Trophoblast cell (in vitro differentiated cells and primary cell): Measurements from ENCODE around the gene CFHR2.

ENCODE experiments used
- DNase-seq, 2 donors: peaks; one replicate each; pipeline ENCODE4 v3.0.0-alpha.2; 2016
- H2AFZ ChIP-seq: 2 replicates; pipeline ENCODE4 v1.6.1; 2013; ENCODE audit warnings: low read length, moderate library complexity, mild to moderate bottlenecking; ENCODE audit not compliant: insufficient read depth, poor library complexity
- H2AK5ac ChIP-seq: 2 replicates; pipeline ENCODE4 v1.6.1; 2013; ENCODE audit warnings: mild to moderate bottlenecking, low read length
- H2BK120ac ChIP-seq: 2 replicates; pipeline ENCODE4 v1.6.1; 2013; ENCODE audit warnings: low read length, mild to moderate bottlenecking, moderate library complexity; ENCODE audit not compliant: insufficient read depth, poor library complexity
- H2BK12ac ChIP-seq: 2 replicates; pipeline ENCODE4 v1.6.1; 2013; ENCODE audit warnings: mild to moderate bottlenecking, low read length, moderate library complexity
- H2BK5ac ChIP-seq: 2 replicates; pipeline ENCODE4 v1.6.1; 2013; ENCODE audit warnings: low read length, low read depth, moderate library complexity, mild to moderate bottlenecking; ENCODE audit not compliant: poor library complexity
- H3K14ac ChIP-seq: 2 replicates; pipeline ENCODE4 v1.6.1; 2013; ENCODE audit warnings: mild to moderate bottlenecking, low read length
- H3K18ac ChIP-seq: 2 replicates; pipeline ENCODE4 v1.6.1; 2013; ENCODE audit warnings: mild to moderate bottlenecking, low read length
- H3K23ac ChIP-seq: 2 replicates; pipeline ENCODE4 v1.6.1; 2013; ENCODE audit warnings: low read length
- H3K27ac ChIP-seq: 2 replicates; pipeline ENCODE4 v1.5.1; 2013; ENCODE audit warnings: low read depth, mild to moderate bottlenecking, inconsistent platforms, low read length, moderate library complexity
- H3K27me3 ChIP-seq: 2 replicates; pipeline ENCODE4 v1.6.1; 2013; ENCODE audit warnings: inconsistent platforms, mild to moderate bottlenecking, low read length, moderate library complexity; ENCODE audit not compliant: insufficient read depth
- H3K36me3 ChIP-seq, 2 experiments: 1 replicate in 1 of 2; 2 replicates in 1 of 2; pipeline ENCODE4 v1.6.1; 2013; ENCODE audit warnings: low read length in 2 of 2, mild to moderate bottlenecking in 2 of 2, moderate library complexity in 1 of 2; ENCODE audit not compliant: insufficient read depth in 2 of 2, control insufficient read depth in 1 of 2
- H3K4ac ChIP-seq: 2 replicates; pipeline ENCODE4 v1.6.1; 2013; ENCODE audit warnings: low read depth, mild to moderate bottlenecking, low read length, moderate library complexity
- H3K4me1 ChIP-seq, 2 experiments: 1 replicate in 1 of 2; 2 replicates in 1 of 2; pipeline ENCODE4 v1.6.1; 2013; ENCODE audit warnings: low read length in 2 of 2, mild to moderate bottlenecking in 2 of 2, moderate library complexity in 1 of 2; ENCODE audit not compliant: insufficient read depth in 2 of 2, control insufficient read depth in 1 of 2
- H3K4me2 ChIP-seq: 2 replicates; pipeline ENCODE4 v1.6.1; 2013; ENCODE audit warnings: inconsistent platforms, mild to moderate bottlenecking, low read length, moderate library complexity
- H3K4me3 ChIP-seq: 2 replicates; pipeline ENCODE4 v1.5.1; 2013; ENCODE audit warnings: mild to moderate bottlenecking, low read depth, low read length, inconsistent platforms
- H3K79me1 ChIP-seq: one replicate; pipeline ENCODE4 v1.6.1; 2013; ENCODE audit warnings: low read length
- H3K79me2 ChIP-seq: 2 replicates; pipeline ENCODE4 v1.6.1; 2013; ENCODE audit warnings: low read length, mild to moderate bottlenecking; ENCODE audit not compliant: control insufficient read depth, insufficient read depth, poor library complexity
- H3K9ac ChIP-seq: 2 replicates; pipeline ENCODE4 v1.6.1; 2013; ENCODE audit warnings: mild to moderate bottlenecking, low read length
- H3K9me3 ChIP-seq: 2 replicates; pipeline ENCODE4 v1.6.1; 2013; ENCODE audit warnings: low read depth, mild to moderate bottlenecking, control low read depth, inconsistent platforms, low read length; ENCODE audit not compliant: insufficient read depth
- H4K12ac ChIP-seq: 2 replicates; pipeline ENCODE4 v1.6.1; 2013; ENCODE audit warnings: low read depth, mild to moderate bottlenecking, low read length, moderate library complexity
- H4K8ac ChIP-seq: 2 replicates; pipeline ENCODE4 v1.6.1; 2013; ENCODE audit warnings: low read depth, mild to moderate bottlenecking, low read length, moderate library complexity
- H4K91ac ChIP-seq: one replicate; pipeline ENCODE4 v1.6.1; 2013; ENCODE audit warnings: low read depth, mild to moderate bottlenecking, low read length, moderate library complexity
- WGBS: extraction: QIAGEN DNeasy Blood & Tissue Kit; methylation state at CpG from one replicate; pipeline ENCODE4 v1.1.7; 2013; ENCODE audit warnings: missing lambda C conversion rate; ENCODE audit not compliant: insufficient read length, insufficient coverage; ENCODE audit errors: extremely low coverage; 5-methylcytosine and 5-hydroxymethylcytosine counted together

The CFHR2 gene

GRCh38 chr1:196955926-196956325, 12.4 kb downstream of the CFHR2 start:
- DNase-seq: no peak
- Histone ChIP-seq H4K8ac (no peak overlapping the region), H3K27me3 (no peaks in the 10 kb centered on the region), H3K18ac (no peak overlapping the region), H2AK5ac (no peak overlapping the region), H4K12ac (no peak overlapping the region), H2BK5ac (no peak overlapping the region), H3K4me3 (no peak overlapping the region), H2BK12ac (no peak overlapping the region), H3K4me2 (no peak overlapping the region), H3K23ac (no peak overlapping the region), H3K79me2 (no peaks in the 10 kb centered on the region), H2AFZ (no peak overlapping the region), H2BK120ac (no peak overlapping the region), H3K9me3 (no peaks in the 10 kb centered on the region), H3K9ac (no peak overlapping the region), H3K14ac (no peak overlapping the region), H3K27ac (no peak overlapping the region), H3K79me1 (no peaks in the 10 kb centered on the region), H3K4ac (no peak overlapping the region), H3K4me1 (no peaks in the 10 kb centered on the region), H3K36me3 (no peaks in the 10 kb centered on the region), H4K91ac (no peak overlapping the region)
- WGBS: no CpG with 5 or more reads among the region's 1 CpG

- WGBS: no CpG with 5 or more reads among the region's 3 CpGs
- H3K14ac ChIP-seq: no peak overlapping the region
Observed at GRCh38 chr1:196960854-196961253, 17.3 kb downstream of the CFHR2 start.

GRCh38 chr1:196970182-196970581, 26.6 kb downstream of the CFHR2 start:
- Histone ChIP-seq H3K79me2 (no peaks in the 10 kb centered on the region), H3K9me3 (no peaks in the 10 kb centered on the region), H3K4ac (no peak overlapping the region), H2BK12ac (no peak overlapping the region), H4K8ac (no peak overlapping the region), H3K79me1 (no peaks in the 10 kb centered on the region), H3K9ac (no peak overlapping the region), H3K4me3 (no peak overlapping the region), H3K14ac (no peak overlapping the region), H3K27ac (no peak overlapping the region), H3K18ac (no peak overlapping the region), H2AFZ (no peak overlapping the region), H2AK5ac (no peak overlapping the region), H3K23ac (no peak overlapping the region), H3K36me3 (no peaks in the 10 kb centered on the region), H2BK5ac (no peak overlapping the region), H3K4me1 (no peaks in the 10 kb centered on the region), H2BK120ac (no peak overlapping the region), H3K4me2 (no peak overlapping the region), H3K27me3 (no peaks in the 10 kb centered on the region), H4K12ac (no peak overlapping the region), H4K91ac (no peak overlapping the region)
- WGBS: no CpG with 5 or more reads among the region's 1 CpG
- no peak for DNase-seq

More at GRCh38 chr1:196960854-196961253, 17.3 kb downstream of the CFHR2 start:
- no peak overlapping the region for H3K4me2 ChIP-seq
- H4K91ac ChIP-seq: no peak overlapping the region
- H3K4me3 ChIP-seq: no peak overlapping the region
- H4K12ac ChIP-seq: no peak overlapping the region
- no peak overlapping the region for H2BK12ac ChIP-seq
- H3K4ac ChIP-seq: no peak overlapping the region
- no peak overlapping the region for H3K18ac ChIP-seq
- no peaks in the 10 kb centered on the region for H3K9me3 ChIP-seq
- H3K23ac ChIP-seq: no peak overlapping the region
- no peak overlapping the region for H2BK5ac ChIP-seq
- H3K36me3 ChIP-seq: no peaks in the 10 kb centered on the region
- no peak overlapping the region for H2AFZ ChIP-seq
- no peaks in the 10 kb centered on the region for H3K79me2 ChIP-seq
- no peak overlapping the region for H3K27ac ChIP-seq
- no peak overlapping the region for H2BK120ac ChIP-seq
- H3K4me1 ChIP-seq: no peaks in the 10 kb centered on the region
- no peak overlapping the region for H3K9ac ChIP-seq
- no peak for DNase-seq
- H4K8ac ChIP-seq: no peak overlapping the region
- no peaks in the 10 kb centered on the region for H3K27me3 ChIP-seq
- H2AK5ac ChIP-seq: no peak overlapping the region
- H3K79me1 ChIP-seq: no peaks in the 10 kb centered on the region

GRCh38 chr1:196976278-196976677, 32.7 kb downstream of the CFHR2 start:
- no peaks in the 10 kb centered on the region for H3K79me1 ChIP-seq
- no peak overlapping the region for H2AK5ac ChIP-seq
- H2BK12ac ChIP-seq: no peak overlapping the region
- H3K27me3 ChIP-seq: no peaks in the 10 kb centered on the region
- no peak overlapping the region for H3K4ac ChIP-seq
- no peak overlapping the region for H3K18ac ChIP-seq
- no peaks in the 10 kb centered on the region for H3K36me3 ChIP-seq
- H2BK120ac ChIP-seq: no peak overlapping the region
- H3K4me1 ChIP-seq: no peaks in the 10 kb centered on the region
- H3K4me3 ChIP-seq: no peak overlapping the region
- no peak overlapping the region for H2BK5ac ChIP-seq
- no CpG with 5 or more reads among the region's 4 CpGs for WGBS
- no peak overlapping the region for H3K14ac ChIP-seq
- H4K12ac ChIP-seq: no peak overlapping the region
- H3K27ac ChIP-seq: no peak overlapping the region
- no peak overlapping the region for H3K23ac ChIP-seq
- no peak overlapping the region for H3K9ac ChIP-seq
- H2AFZ ChIP-seq: no peak overlapping the region
- H3K79me2 ChIP-seq: no peaks in the 10 kb centered on the region
- no peak overlapping the region for H4K8ac ChIP-seq
- DNase-seq: no peak
- H3K9me3 ChIP-seq: no peaks in the 10 kb centered on the region
- H3K4me2 ChIP-seq: no peak overlapping the region
- H4K91ac ChIP-seq: no peak overlapping the region
